Type B pancreatic cell (in vitro differentiated cells): ENCODE data around the gene ACER1. TPM values are rescaled to one million over a fixed set of nuclear protein-coding genes. Genes with fewer than 3 reads are reported as not detected.

ENCODE experiments used
- DNase-seq: peaks from one replicate; pipeline ENCODE4 v3.0.0; 2021; ENCODE audit warnings: mixed read lengths; ENCODE audit not compliant: unreplicated experiment; ENCODE audit errors: extremely low spot score
- H3K27ac Mint-ChIP-seq: 2 replicates; pipeline ENCODE4 v1.8.0; 2021; ENCODE audit warnings: mild to moderate bottlenecking, mixed read lengths
- H3K27me3 Mint-ChIP-seq: 2 replicates; pipeline ENCODE4 v1.8.0; 2021; ENCODE audit warnings: mixed read lengths
- H3K36me3 Mint-ChIP-seq: 2 replicates; pipeline ENCODE4 v1.8.0; 2021; ENCODE audit warnings: mixed read lengths
- H3K4me1 Mint-ChIP-seq: one replicate; pipeline ENCODE4 v1.8.0; 2021; ENCODE audit warnings: mixed read lengths; ENCODE audit not compliant: unreplicated experiment
- H3K4me3 Mint-ChIP-seq: 2 replicates; pipeline ENCODE4 v1.8.0; 2021; ENCODE audit warnings: mild to moderate bottlenecking, mixed read lengths
- H3K9me3 Mint-ChIP-seq: 2 replicates; pipeline ENCODE4 v1.8.0; 2021; ENCODE audit warnings: mixed read lengths
- total RNA-seq: library from RNA; stranded (reverse); gene quantifications from 2 replicates; pipeline ENCODE4 v1.2.1, GENCODE V29; 2021; ENCODE audit warnings: low replicate concordance
- TF ChIP-seq, protein P1 (sequence below): fragments of 200-600 bp; sonication (generic); conservative IDR thresholded peaks from 2 replicates; pipeline ENCODE4 v1.5.0; 2021; ENCODE audit warnings: antibody characterized with exemption, mild to moderate bottlenecking

Gene ACER1
- total RNA-seq, 1 donor from 2014 or later, result not detected

DNA sequence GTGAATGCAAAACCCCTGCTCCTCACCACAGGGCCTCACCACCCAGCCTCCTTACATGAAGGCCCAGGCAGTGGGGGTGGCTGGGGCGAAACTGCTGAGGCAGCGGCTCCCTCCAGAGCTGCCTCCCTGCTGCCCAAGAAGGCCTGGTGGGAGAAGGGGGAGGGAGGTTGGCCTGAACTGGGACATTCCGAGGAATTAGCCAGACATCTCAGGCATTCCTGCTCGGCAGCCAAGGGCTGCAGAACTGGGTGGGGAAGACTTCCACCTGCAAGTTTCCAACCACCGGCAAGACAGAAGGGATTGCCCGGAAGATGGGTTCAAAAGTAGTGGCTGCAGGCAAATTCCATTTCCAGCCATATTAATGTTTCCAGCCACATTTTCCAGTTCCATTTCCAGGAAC lies 44.6 kb upstream of the ACER1 start:
- H3K9me3 Mint-ChIP-seq, result no peaks in the 10 kb centered on the region
- peaks cover 15% of the 10 kb centered on the region for H3K36me3 Mint-ChIP-seq
- TF ChIP-seq, protein P1, sequence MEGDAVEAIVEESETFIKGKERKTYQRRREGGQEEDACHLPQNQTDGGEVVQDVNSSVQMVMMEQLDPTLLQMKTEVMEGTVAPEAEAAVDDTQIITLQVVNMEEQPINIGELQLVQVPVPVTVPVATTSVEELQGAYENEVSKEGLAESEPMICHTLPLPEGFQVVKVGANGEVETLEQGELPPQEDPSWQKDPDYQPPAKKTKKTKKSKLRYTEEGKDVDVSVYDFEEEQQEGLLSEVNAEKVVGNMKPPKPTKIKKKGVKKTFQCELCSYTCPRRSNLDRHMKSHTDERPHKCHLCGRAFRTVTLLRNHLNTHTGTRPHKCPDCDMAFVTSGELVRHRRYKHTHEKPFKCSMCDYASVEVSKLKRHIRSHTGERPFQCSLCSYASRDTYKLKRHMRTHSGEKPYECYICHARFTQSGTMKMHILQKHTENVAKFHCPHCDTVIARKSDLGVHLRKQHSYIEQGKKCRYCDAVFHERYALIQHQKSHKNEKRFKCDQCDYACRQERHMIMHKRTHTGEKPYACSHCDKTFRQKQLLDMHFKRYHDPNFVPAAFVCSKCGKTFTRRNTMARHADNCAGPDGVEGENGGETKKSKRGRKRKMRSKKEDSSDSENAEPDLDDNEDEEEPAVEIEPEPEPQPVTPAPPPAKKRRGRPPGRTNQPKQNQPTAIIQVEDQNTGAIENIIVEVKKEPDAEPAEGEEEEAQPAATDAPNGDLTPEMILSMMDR, result no peak
- H3K27ac Mint-ChIP-seq, result no peak overlapping the region
- DNase-seq, result no peak
- peaks cover 5% of the 10 kb centered on the region for H3K4me1 Mint-ChIP-seq
- H3K27me3 Mint-ChIP-seq, result no peaks in the 10 kb centered on the region
- no peak overlapping the region for H3K4me3 Mint-ChIP-seq

DNA sequence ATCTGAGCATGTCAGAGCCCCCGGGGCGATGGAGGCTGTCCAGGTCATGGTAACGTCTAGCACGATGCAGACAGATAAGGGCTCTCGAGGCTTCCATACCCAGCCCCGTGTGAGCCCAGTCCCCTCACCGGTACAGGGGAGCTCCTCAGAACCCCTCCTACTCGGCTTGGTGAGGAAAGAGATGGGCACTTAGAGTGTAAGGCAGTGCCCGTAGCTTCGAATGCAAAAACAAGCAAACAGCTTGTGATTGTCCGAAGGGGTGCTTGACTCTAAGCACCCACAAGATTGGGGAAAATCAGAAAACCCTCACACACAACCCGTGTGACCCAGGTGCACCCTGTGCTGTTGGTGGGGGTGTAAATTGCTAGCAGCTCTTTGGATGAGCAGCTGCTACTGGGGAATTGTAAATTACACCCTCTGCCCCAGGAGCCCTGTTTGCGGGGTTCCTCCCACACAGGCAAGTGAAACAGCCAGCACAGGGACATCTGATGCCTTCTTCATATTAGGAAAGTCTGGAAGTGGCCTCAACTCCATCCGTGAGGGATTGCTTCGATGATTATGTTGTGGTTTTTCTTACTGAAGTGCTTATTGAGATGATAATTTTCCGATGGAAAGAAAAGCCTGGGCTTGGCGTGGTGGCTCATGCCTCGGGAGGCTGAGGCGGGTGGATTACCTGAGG lies 43.2 kb upstream of the ACER1 start:
- H3K27ac Mint-ChIP-seq, result no peak overlapping the region
- no peaks in the 10 kb centered on the region for H3K9me3 Mint-ChIP-seq
- H3K27me3 Mint-ChIP-seq, result no peaks in the 10 kb centered on the region
- H3K36me3 Mint-ChIP-seq, result peaks cover 16% of the 10 kb centered on the region
- peaks cover 9% of the 10 kb centered on the region for H3K4me1 Mint-ChIP-seq
- TF ChIP-seq, protein P1, result no peak
- no peak for DNase-seq
- H3K4me3 Mint-ChIP-seq, result no peak overlapping the region

DNA sequence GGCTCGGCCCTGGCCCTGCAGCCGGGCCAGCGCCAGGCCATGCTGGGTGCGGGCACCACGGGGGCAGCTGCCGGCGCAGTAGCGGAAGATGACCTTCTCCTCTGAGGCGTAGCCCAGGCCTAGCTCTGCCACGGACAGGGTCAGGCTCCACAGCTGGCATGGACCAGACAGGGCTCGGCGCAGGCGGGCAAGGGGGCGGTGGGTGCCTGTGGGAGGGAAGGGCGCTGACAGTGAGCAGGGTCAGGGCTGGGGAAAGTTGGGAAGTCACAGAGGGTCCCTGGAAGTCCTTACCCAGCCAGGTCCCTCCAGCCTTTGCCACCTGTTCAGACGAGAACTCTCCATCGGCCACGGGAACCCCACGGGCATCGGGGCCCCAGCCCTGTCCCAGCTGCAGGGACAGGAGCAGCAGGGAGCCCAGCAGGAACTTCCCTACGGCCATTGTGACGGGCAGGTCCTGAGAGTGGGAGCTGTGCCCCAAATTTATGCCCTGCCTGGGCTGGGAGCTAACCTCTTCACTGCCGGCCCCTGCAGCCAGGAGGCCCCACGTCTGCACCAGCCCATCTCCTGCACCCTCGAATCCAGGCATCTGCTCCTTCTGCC lies 42.1 kb upstream of the ACER1 start, which contains the start of gene PSPN:
PSPN (minus strand) TSS at position 523 of the 600 bp plus-strand sequence; CDS start at position 439, 84 bp downstream.
- no peak within 1 kb of the TSS for H3K27ac Mint-ChIP-seq
- no peak within 1 kb of the TSS for H3K4me3 Mint-ChIP-seq
- H3K27me3 Mint-ChIP-seq, result no peaks in the 10 kb centered on the region
- no peak for DNase-seq
- no peaks in the 10 kb centered on the region for H3K9me3 Mint-ChIP-seq
- TF ChIP-seq, protein P1, result no peak
- H3K36me3 Mint-ChIP-seq, result peaks cover 16% of the 10 kb centered on the region
- peaks cover 9% of the 10 kb centered on the region for H3K4me1 Mint-ChIP-seq

DNA sequence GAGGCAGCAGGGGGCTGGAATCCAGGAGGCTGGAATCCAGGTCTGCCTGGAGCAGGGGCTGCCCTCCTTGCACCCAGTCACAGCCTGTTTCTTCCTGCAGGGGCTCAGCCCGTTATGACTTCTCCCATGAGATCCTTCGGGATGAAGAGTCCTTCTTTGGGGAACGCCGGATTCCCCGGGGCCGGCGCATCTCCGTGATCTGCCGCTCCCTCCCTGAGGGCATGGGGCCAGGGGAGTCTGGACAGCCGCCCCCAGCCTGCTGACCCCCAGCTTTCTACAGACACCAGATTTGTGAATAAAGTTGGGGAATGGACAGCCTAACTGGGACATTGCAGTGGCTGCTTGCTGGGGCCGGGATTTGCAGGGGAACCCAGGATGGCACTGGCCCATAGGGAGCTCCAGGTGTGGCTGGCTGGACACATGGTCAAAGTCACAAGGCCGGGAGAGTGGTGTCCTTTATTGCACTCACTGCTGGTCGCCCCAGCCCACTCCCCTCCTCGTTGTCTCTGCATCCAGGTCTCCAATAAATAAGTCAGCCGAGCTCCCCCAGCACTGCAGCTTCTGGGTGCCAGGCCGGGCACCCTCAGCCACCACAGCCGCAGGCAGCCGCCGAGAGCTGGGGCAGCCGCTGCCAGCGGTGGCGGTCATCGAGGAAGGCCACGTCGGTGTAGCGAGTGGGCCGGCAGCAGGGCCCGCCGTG lies 41.4 kb upstream of the ACER1 start:
- Mint-ChIP-seq H3K9me3 (no peaks in the 10 kb centered on the region), H3K27ac (no peak overlapping the region), H3K27me3 (no peaks in the 10 kb centered on the region), H3K36me3 (peaks cover 12% of the 10 kb centered on the region), H3K4me3 (no peak overlapping the region), H3K4me1 (peaks cover 9% of the 10 kb centered on the region)
- TF ChIP-seq, protein P1, result no peak
- DNase-seq, result no peak

DNA sequence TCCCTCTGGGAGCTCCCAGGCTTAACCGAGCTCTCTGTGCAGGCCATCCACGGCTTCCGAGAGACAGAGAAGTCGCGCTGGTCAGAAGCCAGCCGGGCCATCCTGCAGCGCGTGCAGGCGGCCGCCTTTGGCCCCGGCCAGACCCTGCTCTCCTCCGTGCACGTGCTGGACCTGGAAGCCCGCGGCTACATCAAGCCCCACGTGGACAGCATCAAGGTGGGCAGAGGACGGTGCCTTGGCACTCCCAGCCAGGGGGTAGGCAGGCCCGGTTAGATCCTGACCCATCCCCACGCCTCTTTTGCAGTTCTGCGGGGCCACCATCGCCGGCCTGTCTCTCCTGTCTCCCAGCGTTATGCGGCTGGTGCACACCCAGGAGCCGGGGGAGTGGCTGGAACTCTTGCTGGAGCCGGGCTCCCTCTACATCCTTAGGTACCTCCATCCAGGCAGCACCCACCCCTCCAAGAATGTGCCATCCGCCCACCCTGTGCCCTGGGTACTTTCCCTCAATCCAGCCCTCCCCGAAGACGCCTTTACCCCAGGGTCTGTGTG lies 40.8 kb upstream of the ACER1 start:
- H3K9me3 Mint-ChIP-seq, result no peaks in the 10 kb centered on the region
- H3K4me1 Mint-ChIP-seq, result peaks cover 9% of the 10 kb centered on the region
- DNase-seq, result no peak
- TF ChIP-seq, protein P1, result no peak
- peaks cover 9% of the 10 kb centered on the region for H3K36me3 Mint-ChIP-seq
- no peaks in the 10 kb centered on the region for H3K27me3 Mint-ChIP-seq
- no peak overlapping the region for H3K4me3 Mint-ChIP-seq
- no peak overlapping the region for H3K27ac Mint-ChIP-seq
